Mesothelial cell of epicardium (in vitro differentiated cells): ENCODE results near the gene GRIK1. TPM values are rescaled to one million over a fixed set of nuclear protein-coding genes. Genes with fewer than 3 reads are reported as not detected.

Experiments
- DNase-seq, 2 experiments: peaks; one replicate each; pipeline ENCODE4 v3.0.0; 2021; ENCODE audit warnings: low spot score in 2 of 2; ENCODE audit not compliant: unreplicated experiment in 2 of 2
- H3K27ac Mint-ChIP-seq: 2 replicates; pipeline ENCODE4 v1.8.0; 2021; ENCODE audit warnings: mixed read lengths
- H3K27me3 Mint-ChIP-seq: 2 replicates; pipeline ENCODE4 v1.8.0; 2021; ENCODE audit warnings: low read depth, mixed read lengths
- H3K36me3 Mint-ChIP-seq: 2 replicates; pipeline ENCODE4 v1.8.0; 2021; ENCODE audit warnings: mixed read lengths
- H3K4me1 Mint-ChIP-seq: 2 replicates; pipeline ENCODE4 v1.8.0; 2021; ENCODE audit warnings: mixed read lengths
- H3K4me3 Mint-ChIP-seq: 2 replicates; pipeline ENCODE4 v1.8.0; 2021; ENCODE audit warnings: mild to moderate bottlenecking, moderate library complexity, mixed read lengths
- H3K9me3 Mint-ChIP-seq: 2 replicates; pipeline ENCODE4 v1.8.0; 2021; ENCODE audit warnings: mixed read lengths
- total RNA-seq: library from RNA; stranded (reverse); gene quantifications from 3 replicates; pipeline ENCODE4 v1.2.1, GENCODE V29; 2021
- TF ChIP-seq, protein P1 (sequence below): fragments of 200-600 bp; sonication (generic); IDR thresholded peaks from one replicate; pipeline ENCODE4 v1.5.0; 2021; ENCODE audit warnings: antibody characterized with exemption; ENCODE audit not compliant: unreplicated experiment

Gene GRIK1
- total RNA-seq, 1 donor from 2014 or later = 5.9 TPM

DNA sequence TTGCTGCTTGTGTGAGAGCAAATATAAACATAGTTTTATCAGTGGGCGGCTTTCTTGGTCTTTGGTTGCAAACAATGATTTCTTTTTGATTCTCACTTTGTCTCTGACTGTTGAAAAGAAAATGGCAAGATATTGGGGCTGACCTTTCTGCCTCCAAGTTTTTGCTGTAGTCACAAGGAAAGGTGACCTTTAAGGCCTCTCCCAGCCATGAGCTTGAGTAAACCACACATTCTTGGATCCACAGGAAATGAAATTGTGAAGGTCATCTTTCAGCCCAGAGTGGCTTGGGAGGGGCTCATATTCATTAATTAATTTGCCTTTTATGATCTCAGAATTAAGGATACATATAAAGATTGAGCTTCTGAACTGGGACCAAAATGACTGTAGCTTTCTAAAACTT lies 399.5 kb downstream of the GRIK1 start:
- Mint-ChIP-seq H3K27ac (no peak overlapping the region), H3K9me3 (peaks cover 11% of the 10 kb centered on the region), H3K27me3 (no peaks in the 10 kb centered on the region), H3K36me3 (peaks cover 8% of the 10 kb centered on the region), H3K4me1 (peaks cover 6% of the 10 kb centered on the region), H3K4me3 (no peak overlapping the region)
- DNase-seq = no peak
- TF ChIP-seq, protein P1, sequence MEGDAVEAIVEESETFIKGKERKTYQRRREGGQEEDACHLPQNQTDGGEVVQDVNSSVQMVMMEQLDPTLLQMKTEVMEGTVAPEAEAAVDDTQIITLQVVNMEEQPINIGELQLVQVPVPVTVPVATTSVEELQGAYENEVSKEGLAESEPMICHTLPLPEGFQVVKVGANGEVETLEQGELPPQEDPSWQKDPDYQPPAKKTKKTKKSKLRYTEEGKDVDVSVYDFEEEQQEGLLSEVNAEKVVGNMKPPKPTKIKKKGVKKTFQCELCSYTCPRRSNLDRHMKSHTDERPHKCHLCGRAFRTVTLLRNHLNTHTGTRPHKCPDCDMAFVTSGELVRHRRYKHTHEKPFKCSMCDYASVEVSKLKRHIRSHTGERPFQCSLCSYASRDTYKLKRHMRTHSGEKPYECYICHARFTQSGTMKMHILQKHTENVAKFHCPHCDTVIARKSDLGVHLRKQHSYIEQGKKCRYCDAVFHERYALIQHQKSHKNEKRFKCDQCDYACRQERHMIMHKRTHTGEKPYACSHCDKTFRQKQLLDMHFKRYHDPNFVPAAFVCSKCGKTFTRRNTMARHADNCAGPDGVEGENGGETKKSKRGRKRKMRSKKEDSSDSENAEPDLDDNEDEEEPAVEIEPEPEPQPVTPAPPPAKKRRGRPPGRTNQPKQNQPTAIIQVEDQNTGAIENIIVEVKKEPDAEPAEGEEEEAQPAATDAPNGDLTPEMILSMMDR = no peak

DNA sequence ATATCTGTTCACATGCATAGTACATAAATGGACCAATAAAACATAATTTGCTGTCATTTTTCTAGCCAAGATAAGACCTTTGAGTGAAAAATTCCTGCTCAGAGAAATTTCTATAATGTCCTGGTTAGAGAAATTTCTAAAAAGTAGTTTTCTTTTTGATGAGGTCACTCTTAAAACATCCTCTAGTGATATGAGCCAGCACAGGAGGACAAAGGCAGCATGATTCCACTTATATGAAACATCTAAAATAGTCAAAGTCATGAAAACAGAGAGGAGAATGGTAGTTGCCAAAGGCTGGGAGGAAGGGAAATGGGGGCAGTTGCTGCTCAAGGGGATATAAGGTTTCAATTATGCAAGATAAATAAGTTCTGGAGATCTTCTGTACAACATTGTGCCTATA lies 401.7 kb downstream of the GRIK1 start:
- H3K9me3 Mint-ChIP-seq = peaks cover 11% of the 10 kb centered on the region
- DNase-seq = no peak
- H3K36me3 Mint-ChIP-seq = peaks cover 8% of the 10 kb centered on the region
- H3K4me3 Mint-ChIP-seq = no peak overlapping the region
- peaks cover 6% of the 10 kb centered on the region for H3K4me1 Mint-ChIP-seq
- H3K27me3 Mint-ChIP-seq = no peaks in the 10 kb centered on the region
- peak overlapping the region; percentile 61 for H3K27ac Mint-ChIP-seq
- TF ChIP-seq, protein P1 = no peak

DNA sequence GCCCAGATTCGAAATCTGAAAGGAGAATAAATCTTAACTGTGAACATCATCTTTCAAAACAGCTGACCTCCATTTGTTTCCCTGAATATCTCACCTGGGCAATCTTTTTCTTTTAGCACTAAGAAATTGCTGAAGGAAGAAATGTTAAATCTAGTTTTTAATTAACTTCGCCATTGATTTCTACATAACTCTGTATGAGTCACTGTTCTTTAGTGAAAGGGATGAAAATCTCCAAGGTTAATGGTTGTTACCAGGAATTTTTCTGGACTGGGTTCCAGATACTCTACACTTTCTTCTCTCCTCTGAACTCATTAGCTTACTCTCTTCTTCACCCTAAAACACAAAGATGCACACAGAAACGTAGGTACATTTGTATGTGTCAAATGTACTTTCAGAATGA lies 405.3 kb downstream of the GRIK1 start:
- peaks cover 11% of the 10 kb centered on the region for H3K9me3 Mint-ChIP-seq
- peaks cover 6% of the 10 kb centered on the region for H3K4me1 Mint-ChIP-seq
- H3K36me3 Mint-ChIP-seq = peaks cover 13% of the 10 kb centered on the region
- H3K27ac Mint-ChIP-seq = no peak overlapping the region
- no peak for DNase-seq
- H3K4me3 Mint-ChIP-seq = no peak overlapping the region
- TF ChIP-seq, protein P1 = no peak
- H3K27me3 Mint-ChIP-seq = no peaks in the 10 kb centered on the region

DNA sequence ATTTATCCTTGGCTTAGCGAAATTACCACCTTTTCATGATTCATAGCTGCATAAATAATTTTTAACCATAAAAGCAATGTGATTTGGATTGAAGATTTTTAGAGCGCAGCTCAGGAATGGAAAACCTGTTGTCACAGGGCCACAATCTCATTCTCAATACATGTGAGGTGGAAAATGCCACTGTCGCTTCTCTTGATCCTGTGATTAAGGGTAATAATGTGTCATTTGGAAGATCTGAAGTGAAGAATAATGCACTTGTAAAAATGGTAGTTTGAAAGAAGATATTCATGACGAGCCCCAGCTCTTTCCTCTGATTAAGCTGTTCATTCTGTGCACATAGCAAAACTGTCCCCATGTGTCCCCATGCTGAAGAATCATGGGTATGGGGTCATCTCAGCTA lies 410.7 kb downstream of the GRIK1 start:
- no peaks in the 10 kb centered on the region for H3K4me1 Mint-ChIP-seq
- no peak overlapping the region for H3K27ac Mint-ChIP-seq
- no peak overlapping the region for H3K4me3 Mint-ChIP-seq
- H3K9me3 Mint-ChIP-seq = peaks cover 31% of the 10 kb centered on the region
- no peak for DNase-seq
- TF ChIP-seq, protein P1 = no peak
- no peaks in the 10 kb centered on the region for H3K27me3 Mint-ChIP-seq
- peaks cover 27% of the 10 kb centered on the region for H3K36me3 Mint-ChIP-seq

DNA sequence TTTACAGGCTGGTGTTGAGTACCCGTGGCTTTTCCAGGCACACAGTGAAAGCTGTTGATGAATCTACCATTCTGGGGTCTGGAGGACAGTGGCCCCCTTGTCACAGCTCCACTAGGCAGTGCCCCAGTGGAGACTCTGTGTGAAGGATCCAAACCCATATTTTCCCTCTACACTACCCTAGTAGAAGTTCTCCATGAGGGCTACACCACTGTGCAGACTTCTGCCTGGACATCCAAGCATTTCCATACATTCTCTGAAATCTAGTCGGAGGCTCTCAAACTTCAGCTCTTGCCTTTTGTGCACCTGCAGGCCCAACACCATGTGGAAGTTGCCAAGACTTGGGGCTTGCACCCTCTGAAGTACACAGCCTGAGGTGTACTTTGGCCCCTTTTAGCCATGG lies 413.3 kb downstream of the GRIK1 start:
- Mint-ChIP-seq H3K4me3 (no peak overlapping the region), H3K4me1 (no peaks in the 10 kb centered on the region), H3K9me3 (peaks cover 39% of the 10 kb centered on the region), H3K36me3 (peaks cover 30% of the 10 kb centered on the region), H3K27me3 (no peaks in the 10 kb centered on the region), H3K27ac (no peak overlapping the region)
- no peak for DNase-seq
- TF ChIP-seq, protein P1 = no peak

DNA sequence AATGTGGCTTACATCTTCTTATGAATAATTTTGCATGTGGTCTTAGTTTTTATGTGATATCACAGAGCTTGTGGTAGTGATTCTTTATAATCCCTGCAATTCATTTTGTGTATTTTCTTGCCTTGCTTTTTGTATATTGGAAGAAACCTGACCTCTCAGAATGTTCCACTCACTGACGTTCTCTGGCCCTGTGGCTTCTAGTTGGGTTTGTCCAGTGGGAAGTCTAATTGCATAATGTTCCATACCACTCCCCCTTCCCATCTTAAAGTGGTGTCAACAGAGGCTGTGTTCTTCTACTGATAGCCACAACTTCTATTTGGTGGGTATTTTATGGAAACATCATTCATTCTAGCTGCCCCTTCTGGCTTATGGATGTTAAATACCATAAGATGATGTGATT lies 415.7 kb downstream of the GRIK1 start:
- Mint-ChIP-seq H3K4me3 (no peak overlapping the region), H3K27me3 (no peaks in the 10 kb centered on the region), H3K27ac (no peak overlapping the region), H3K4me1 (no peaks in the 10 kb centered on the region), H3K9me3 (peaks cover 40% of the 10 kb centered on the region), H3K36me3 (peaks cover 28% of the 10 kb centered on the region)
- DNase-seq = no peak
- TF ChIP-seq, protein P1 = no peak
